ENCODE measurements around the gene ENOSF1.

The ENOSF1 gene

DNA sequence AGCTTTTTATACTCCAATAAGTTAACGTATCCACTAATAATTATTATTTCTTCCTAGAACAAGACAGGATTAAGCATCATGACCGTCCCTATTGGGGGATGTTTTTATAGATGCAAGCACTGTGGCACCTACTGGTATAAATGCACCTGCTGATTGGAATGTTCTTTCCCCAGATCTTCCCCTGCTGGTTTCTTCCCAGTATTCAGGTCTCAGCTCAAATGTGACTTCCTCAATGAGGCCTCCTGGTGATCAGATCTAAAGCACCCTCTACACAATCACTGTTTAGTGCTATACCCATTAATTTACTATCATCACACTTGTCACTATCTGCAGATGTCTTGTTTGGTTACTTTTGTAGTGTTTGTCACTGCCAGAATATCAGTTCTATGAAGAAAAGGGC lies 58.9 kb downstream of the ENOSF1 start:
- H3K27ac Mint-ChIP-seq, result no peak overlapping the region
- H3K27me3 Mint-ChIP-seq (ENCODE audit: low read depth), result no peaks in the 10 kb centered on the region
- H3K4me1 Mint-ChIP-seq (ENCODE audit: low read depth), result peaks cover 14% of the 10 kb centered on the region
- no peaks in the 10 kb centered on the region for H3K9me3 Mint-ChIP-seq
- no peak overlapping the region for H3K4me3 Mint-ChIP-seq
- peaks cover 6% of the 10 kb centered on the region for H3K36me3 Mint-ChIP-seq (ENCODE audit: low read depth)

DNA sequence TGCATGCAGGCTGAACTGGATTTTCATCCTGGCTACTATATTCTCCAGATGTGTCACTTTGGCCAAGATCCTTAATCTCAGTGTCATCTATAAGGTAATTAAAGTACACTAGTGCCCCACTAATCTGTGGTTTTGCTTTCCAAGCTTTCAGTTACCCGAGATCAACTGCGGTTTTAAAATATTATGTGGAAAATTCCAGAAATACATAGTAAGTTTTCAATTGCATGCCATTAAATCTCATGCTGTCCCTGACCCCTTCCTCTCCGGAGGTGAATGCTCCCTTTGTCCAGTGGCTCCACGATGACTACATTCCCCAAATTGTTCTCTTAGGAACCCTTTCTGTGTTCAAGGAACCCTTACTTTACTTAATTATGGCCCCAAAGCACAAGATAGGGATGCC lies 60.3 kb downstream of the ENOSF1 start:
- Mint-ChIP-seq H3K4me1 (ENCODE audit: low read depth) (peaks cover 14% of the 10 kb centered on the region), H3K9me3 (no peaks in the 10 kb centered on the region), H3K27ac (no peak overlapping the region), H3K27me3 (ENCODE audit: low read depth) (no peaks in the 10 kb centered on the region), H3K4me3 (no peak overlapping the region), H3K36me3 (ENCODE audit: low read depth) (peaks cover 3% of the 10 kb centered on the region)

DNA sequence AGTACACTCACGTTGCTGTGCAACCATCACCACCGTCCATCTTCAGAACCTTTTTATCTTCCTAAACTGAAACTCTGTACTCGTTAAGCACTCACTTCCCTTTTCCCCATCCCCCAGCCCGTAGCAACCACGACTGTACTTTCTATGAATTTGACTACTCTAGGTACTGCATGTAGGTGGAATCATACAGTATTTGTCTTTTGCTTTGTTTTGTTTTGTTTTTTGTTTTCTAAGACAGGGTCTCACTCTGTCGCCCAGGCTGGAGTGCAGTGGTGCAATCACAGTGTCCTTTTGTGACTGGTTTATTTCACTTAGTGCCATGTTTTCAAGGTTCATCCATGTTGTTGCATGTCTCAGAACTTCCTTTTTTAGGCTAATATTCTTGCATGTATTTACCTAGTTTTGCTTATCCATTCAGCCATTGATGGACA lies 62.0 kb downstream of the ENOSF1 start:
- Mint-ChIP-seq H3K9me3 (no peaks in the 10 kb centered on the region), H3K4me1 (ENCODE audit: low read depth) (peaks cover 10% of the 10 kb centered on the region), H3K27me3 (ENCODE audit: low read depth) (no peaks in the 10 kb centered on the region), H3K36me3 (ENCODE audit: low read depth) (peaks cover 3% of the 10 kb centered on the region), H3K27ac (peak overlapping the region; percentile 53), H3K4me3 (peak overlapping the region; percentile 56)

DNA sequence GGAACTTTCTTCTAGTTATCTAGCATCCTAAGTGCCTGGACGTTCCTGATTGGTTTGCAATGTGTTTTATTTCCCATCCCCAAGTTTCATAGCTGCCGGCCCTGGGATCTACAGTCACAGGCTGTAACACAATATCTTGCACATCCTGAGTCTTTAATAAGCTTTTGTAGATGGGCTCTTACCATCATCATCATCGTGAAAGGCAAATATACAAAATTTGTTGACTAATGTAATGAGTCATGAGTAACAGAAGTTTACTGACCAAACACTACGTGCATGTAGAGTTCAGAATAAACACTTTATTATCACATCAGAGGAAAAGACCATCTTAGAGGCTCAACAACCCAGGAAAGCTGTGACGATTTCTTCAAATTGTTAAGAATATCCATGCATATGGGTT lies 63.1 kb downstream of the ENOSF1 start:
- Mint-ChIP-seq H3K27ac (no peak overlapping the region), H3K36me3 (ENCODE audit: low read depth) (peaks cover 3% of the 10 kb centered on the region), H3K4me3 (no peak overlapping the region), H3K9me3 (no peaks in the 10 kb centered on the region), H3K4me1 (ENCODE audit: low read depth) (peaks cover 10% of the 10 kb centered on the region), H3K27me3 (ENCODE audit: low read depth) (peaks cover 5% of the 10 kb centered on the region)

DNA sequence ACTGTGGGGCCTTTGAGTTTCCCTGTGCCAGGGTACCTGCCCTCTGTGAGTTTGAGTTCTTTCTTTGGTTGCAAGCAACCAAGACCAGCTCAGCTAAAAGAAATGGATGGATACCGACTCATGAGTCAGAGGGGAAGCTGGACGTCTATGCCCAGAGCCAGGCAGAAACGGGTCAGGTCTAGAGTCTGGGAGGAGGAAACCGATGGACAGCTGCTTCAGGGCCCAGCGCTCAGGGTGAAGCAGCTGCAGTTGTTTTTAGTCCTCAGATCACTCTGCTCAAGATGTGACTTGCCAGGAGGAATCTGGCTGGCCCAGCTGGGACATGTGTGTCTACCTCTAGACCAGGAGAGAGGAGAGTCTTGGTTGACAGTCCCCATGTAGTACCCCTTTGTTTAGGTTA lies 65.1 kb downstream of the ENOSF1 start:
- peaks cover 11% of the 10 kb centered on the region for H3K4me1 Mint-ChIP-seq (ENCODE audit: low read depth)
- H3K9me3 Mint-ChIP-seq, result no peaks in the 10 kb centered on the region
- peaks cover 17% of the 10 kb centered on the region for H3K27me3 Mint-ChIP-seq (ENCODE audit: low read depth)
- H3K36me3 Mint-ChIP-seq (ENCODE audit: low read depth), result peaks cover 1% of the 10 kb centered on the region
- no peak overlapping the region for H3K27ac Mint-ChIP-seq
- no peak overlapping the region for H3K4me3 Mint-ChIP-seq

DNA sequence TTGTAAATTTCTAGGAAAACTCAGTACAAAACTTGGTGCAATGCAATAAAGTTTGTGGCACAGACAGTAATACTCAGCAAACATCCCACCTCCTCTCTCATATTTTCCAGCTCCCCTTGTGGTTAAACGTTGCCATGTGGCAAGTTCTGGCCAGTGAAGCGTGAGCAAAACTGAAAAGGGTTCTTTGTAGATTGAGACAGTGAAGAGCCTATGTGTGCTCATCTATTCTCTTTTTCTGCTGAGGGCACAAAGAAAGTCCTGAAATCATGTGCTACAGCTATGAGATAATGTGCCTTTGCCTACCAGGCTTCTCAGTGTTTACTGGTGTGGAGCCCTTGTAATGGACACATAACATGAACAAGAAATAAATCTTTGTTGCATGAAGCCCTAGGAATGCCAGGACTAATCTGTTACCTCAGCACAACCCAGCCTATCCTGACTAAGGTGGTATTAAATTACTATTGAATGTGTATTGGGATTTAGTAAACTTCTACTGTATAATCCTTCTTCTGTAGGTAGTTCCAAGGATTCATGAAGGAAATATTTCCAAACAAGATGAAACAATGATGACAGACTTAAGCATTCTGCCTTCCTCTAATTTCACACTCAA lies 67.9 kb downstream of the ENOSF1 start:
- Mint-ChIP-seq H3K4me1 (ENCODE audit: low read depth) (peaks cover 3% of the 10 kb centered on the region), H3K4me3 (no peak overlapping the region), H3K9me3 (no peaks in the 10 kb centered on the region), H3K27ac (no peak overlapping the region), H3K36me3 (ENCODE audit: low read depth) (no peaks in the 10 kb centered on the region), H3K27me3 (ENCODE audit: low read depth) (peaks cover 25% of the 10 kb centered on the region)

DNA sequence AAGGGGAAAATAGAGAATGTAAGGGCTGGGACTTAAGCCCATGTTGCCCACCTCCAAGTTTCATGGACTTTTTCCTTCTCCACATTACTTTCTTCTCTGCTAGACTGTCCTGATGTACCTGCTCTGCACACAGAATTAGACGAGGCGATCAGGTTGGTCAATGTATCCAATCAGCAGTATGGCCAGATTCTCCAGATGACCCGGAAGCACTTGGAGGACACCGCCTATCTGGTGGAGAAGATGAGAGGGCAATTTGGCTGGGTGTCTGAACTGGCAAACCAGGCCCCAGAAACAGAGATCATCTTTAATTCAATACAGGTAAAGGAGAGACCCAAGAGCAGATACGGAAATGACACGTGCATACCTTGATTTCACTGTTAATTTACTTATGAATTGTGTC lies 71.2 kb downstream of the ENOSF1 start:
- Mint-ChIP-seq H3K36me3 (ENCODE audit: low read depth) (no peaks in the 10 kb centered on the region), H3K27ac (no peak overlapping the region), H3K27me3 (ENCODE audit: low read depth) (peaks cover 30% of the 10 kb centered on the region), H3K4me1 (ENCODE audit: low read depth) (peaks cover 3% of the 10 kb centered on the region), H3K9me3 (no peaks in the 10 kb centered on the region), H3K4me3 (no peak overlapping the region)

DNA sequence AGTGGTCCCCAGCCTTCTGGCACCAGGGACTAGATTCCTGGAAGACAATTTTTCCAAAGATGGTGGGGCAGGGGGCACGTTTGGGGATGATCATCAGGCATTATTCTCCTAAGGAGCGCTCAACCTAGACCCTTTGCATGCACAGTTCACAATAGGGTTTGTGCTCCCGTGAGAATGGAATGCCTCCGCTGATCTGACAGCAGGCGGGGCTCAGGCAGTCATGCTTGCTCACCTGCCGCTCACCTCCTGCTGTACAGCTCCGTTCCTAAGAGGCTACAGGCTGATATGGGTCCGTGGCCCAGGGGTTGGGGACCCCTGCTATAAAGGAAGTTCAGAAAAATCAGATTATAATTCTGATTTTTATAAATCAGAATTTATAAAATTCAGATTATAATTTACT lies 77.3 kb downstream of the ENOSF1 start:
- H3K4me1 Mint-ChIP-seq (ENCODE audit: low read depth), result no peaks in the 10 kb centered on the region
- H3K27ac Mint-ChIP-seq, result no peak overlapping the region
- H3K27me3 Mint-ChIP-seq (ENCODE audit: low read depth), result peaks cover 21% of the 10 kb centered on the region
- no peak overlapping the region for H3K4me3 Mint-ChIP-seq
- H3K9me3 Mint-ChIP-seq, result no peaks in the 10 kb centered on the region
- no peaks in the 10 kb centered on the region for H3K36me3 Mint-ChIP-seq (ENCODE audit: low read depth)

DNA sequence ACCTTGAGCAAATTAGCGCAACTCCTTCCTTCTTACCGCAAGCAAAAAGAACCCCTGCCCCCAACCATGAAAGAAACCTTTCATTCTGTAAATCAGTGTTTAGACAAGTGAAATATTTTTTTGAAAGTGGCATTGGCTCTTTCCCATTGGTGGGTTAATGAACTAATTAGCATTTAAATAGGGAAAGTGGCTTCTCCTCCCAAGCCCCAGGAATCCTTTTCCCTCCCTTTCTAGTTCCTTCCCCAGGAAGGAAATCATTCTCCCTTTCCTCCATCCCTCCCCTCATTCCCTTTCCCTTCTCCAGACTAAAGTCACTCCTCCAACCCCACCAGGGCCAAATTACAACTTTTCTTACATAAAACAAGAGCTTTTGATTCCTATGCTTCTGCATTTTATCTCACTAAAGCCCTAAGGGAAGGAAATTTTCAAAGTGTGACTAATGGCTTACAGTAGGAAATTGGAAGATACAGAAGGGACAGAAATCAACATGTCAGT lies 77.8 kb downstream of the ENOSF1 start:
- H3K27ac Mint-ChIP-seq, result no peak overlapping the region
- H3K36me3 Mint-ChIP-seq (ENCODE audit: low read depth), result no peaks in the 10 kb centered on the region
- no peaks in the 10 kb centered on the region for H3K4me1 Mint-ChIP-seq (ENCODE audit: low read depth)
- peaks cover 18% of the 10 kb centered on the region for H3K27me3 Mint-ChIP-seq (ENCODE audit: low read depth)
- no peaks in the 10 kb centered on the region for H3K9me3 Mint-ChIP-seq
- no peak overlapping the region for H3K4me3 Mint-ChIP-seq

DNA sequence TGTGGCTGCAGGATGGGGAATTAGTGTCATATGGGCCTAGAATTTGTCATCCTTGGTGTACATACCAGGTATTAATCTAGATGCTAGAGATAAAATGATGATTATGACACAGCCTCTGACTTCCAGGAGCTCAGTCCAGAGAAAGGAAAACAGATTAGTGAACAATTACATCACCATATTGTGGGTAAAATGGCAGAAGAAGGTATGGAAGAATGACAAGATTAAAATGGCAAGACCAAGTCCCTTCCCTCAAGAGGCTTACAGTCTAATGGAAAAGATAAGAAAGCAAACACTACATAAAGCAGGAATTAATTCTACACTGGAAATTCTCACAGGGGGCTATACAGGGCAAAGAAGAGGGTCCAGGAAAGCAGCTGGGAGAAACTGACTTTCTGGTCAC lies 80.9 kb downstream of the ENOSF1 start:
- H3K36me3 Mint-ChIP-seq (ENCODE audit: low read depth), result no peaks in the 10 kb centered on the region
- no peaks in the 10 kb centered on the region for H3K4me1 Mint-ChIP-seq (ENCODE audit: low read depth)
- H3K4me3 Mint-ChIP-seq, result no peak overlapping the region
- H3K27ac Mint-ChIP-seq, result no peak overlapping the region
- no peaks in the 10 kb centered on the region for H3K9me3 Mint-ChIP-seq
- H3K27me3 Mint-ChIP-seq (ENCODE audit: low read depth), result peaks cover 20% of the 10 kb centered on the region

DNA sequence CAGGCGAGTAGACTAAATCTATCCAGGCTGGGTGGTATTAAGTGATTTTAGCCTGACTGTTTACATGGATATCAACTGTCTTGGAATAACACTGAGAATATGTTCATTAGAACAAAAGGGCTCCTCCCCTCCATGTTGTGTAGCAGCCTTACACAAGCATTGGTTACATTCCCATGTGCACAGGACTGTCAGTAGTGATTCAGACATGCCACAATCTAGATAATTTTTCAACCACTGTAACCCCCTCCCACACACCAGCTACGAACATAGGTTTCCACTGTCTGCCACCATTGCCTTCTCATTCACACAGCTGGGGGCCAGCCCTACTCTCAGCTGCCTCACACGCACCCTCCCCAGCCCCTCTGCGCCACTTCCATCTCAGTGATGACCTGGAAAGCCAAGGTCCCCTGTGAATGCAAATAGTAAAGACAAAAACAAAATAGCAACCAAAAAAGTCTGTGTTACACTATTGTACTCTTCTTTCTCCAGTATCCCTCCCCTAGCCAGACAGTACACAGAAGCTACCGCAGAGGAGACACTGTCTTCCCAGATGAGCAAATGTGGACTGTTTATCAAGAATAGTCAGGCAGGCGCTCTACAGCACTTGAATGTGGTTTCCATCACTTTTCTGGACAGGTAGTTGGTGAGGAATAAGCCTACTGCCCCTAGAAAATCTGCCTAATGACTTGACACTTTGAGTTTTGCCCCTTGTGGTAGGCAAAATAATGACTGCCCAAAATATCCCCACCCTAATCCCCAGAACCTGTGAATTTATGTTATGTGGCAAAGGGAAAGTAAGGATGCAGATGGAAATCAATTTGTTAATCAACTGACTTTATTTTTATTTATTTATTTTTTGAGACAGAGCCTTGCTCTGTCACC lies 82.9 kb downstream of the ENOSF1 start:
- H3K36me3 Mint-ChIP-seq (ENCODE audit: low read depth), result no peaks in the 10 kb centered on the region
- no peak overlapping the region for H3K27ac Mint-ChIP-seq
- H3K27me3 Mint-ChIP-seq (ENCODE audit: low read depth), result peaks cover 24% of the 10 kb centered on the region
- no peak overlapping the region for H3K4me3 Mint-ChIP-seq
- no peaks in the 10 kb centered on the region for H3K9me3 Mint-ChIP-seq
- no peaks in the 10 kb centered on the region for H3K4me1 Mint-ChIP-seq (ENCODE audit: low read depth)

DNA sequence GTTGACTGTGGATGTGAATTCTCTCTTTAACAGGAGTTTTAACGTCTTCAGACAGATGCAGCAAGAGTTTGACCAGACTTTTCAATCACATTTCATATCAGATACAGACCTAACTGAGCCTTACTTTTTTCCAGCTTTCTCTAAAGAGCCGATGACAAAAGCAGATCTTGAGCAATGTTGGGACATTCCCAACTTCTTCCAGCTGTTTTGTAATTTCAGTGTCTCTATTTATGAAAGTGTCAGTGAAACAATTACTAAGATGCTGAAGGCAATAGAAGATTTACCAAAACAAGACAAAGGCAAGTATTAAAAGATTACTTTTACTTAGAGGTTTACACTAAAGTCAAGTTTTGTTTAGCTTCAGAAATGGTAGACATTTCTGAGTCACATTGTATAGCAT lies 85.2 kb downstream of the ENOSF1 start:
- Mint-ChIP-seq H3K9me3 (no peaks in the 10 kb centered on the region), H3K4me1 (ENCODE audit: low read depth) (no peaks in the 10 kb centered on the region), H3K27ac (no peak overlapping the region), H3K36me3 (ENCODE audit: low read depth) (no peaks in the 10 kb centered on the region), H3K4me3 (no peak overlapping the region), H3K27me3 (ENCODE audit: low read depth) (peaks cover 31% of the 10 kb centered on the region)

DNA sequence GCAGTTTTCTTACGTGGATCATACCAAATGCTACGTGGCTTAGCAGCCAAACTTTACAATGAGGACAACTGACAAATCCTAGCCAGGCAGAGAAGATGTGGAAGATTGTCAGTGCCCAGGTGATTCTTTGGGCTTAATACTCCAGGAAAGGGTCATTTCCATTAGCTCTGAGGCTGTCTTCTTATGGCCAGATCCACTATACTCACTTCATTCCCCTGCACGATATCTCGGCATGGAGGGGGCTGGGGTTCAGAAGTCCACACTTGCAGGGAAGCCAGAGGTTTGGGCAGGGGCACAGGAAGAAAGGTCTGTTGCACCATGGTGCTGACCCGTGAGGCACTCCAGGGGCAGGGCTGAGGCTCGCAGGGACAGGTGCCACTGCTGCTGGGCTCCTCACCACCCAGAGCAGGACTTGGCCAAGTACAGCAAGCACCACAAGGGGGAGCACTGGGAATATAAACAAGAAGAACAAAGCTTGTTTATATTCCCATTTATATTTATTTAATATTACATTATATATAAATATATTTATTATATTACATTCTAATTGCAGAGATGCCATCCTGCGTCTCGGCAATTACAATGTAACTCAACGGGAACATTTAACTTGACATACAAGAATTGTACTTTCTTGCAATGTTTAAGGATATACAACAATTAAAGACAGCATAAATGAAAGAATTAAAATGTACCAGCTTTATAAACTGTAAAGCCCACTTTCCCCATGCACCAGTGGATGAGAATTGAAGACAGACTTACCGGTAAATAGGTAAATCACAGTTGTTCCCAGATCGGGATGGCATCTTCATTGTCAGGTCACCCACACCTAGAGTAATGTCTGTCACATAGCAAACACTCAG lies 88.4 kb downstream of the ENOSF1 start:
- H3K27ac Mint-ChIP-seq, result no peak overlapping the region
- no peak overlapping the region for H3K4me3 Mint-ChIP-seq
- H3K36me3 Mint-ChIP-seq (ENCODE audit: low read depth), result no peaks in the 10 kb centered on the region
- no peaks in the 10 kb centered on the region for H3K4me1 Mint-ChIP-seq (ENCODE audit: low read depth)
- H3K27me3 Mint-ChIP-seq (ENCODE audit: low read depth), result peaks cover 28% of the 10 kb centered on the region
- no peaks in the 10 kb centered on the region for H3K9me3 Mint-ChIP-seq

DNA sequence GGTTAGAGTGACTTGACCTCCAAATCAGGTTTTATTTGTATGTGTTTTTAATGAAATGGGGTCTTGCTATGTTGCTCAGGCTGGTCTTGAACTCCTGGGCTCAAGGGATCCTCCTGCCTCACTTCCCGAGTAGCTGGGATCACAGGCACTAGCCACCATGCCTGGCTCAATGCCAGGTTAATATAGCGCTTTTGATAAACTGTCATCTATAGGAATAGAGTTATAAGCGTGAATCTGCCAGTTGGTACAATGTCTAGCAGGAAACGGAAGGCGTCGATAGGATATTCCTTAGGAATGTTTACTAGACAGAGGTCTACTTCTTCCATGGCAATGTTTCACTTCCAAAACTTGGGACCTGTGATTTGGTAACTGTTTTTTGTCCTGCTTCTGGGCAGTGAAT lies 90.1 kb downstream of the ENOSF1 start:
- Mint-ChIP-seq H3K4me3 (no peak overlapping the region), H3K4me1 (ENCODE audit: low read depth) (no peaks in the 10 kb centered on the region), H3K36me3 (ENCODE audit: low read depth) (no peaks in the 10 kb centered on the region), H3K27me3 (ENCODE audit: low read depth) (peaks cover 32% of the 10 kb centered on the region), H3K9me3 (no peaks in the 10 kb centered on the region), H3K27ac (no peak overlapping the region)

Data from T-helper 1 cell treated with Interleukin-12 subunit alpha and Interleukin-12 subunit beta and Interleukin-4 antibody, amounts not matched to agents 30 μg/mL and 1 μg/mL, for 36 hours (primary cell).